AG04449 (cell line): Measurements from ENCODE around the gene PARD6A.

Source experiments
- CTCF ChIA-PET: fragments of 350-600 bp; formaldehyde crosslinking; extraction: SDS; loops from one replicate; lab custom pipeline; 2021; ENCODE audit warnings: antibody characterized with exemption; lab: Yijun Ruan, JAX
- POLR2A ChIA-PET: fragments of 400-600, 350-600 bp; formaldehyde crosslinking; extraction: SDS; loops from one replicate; lab custom pipeline; 2020; ENCODE audit warnings: antibody characterized with exemption, inconsistent platforms; lab: Yijun Ruan, JAX
- DNase-seq: peaks from one replicate; pipeline ENCODE4 v3.0.0-alpha.2; 2010; ENCODE audit warnings: low read depth, low spot score
- H3K4me3 ChIP-seq: 2 replicates; pipeline ENCODE4 v1.5.1; 2011; ENCODE audit warnings: low read depth, mild to moderate bottlenecking, control low read depth, low read length
- CTCF ChIP-seq: IDR thresholded peaks from one replicate; pipeline ENCODE4 v1.5.1; 2011; ENCODE audit warnings: mild to moderate bottlenecking, moderate library complexity, low read length, control low read depth, inconsistent platforms; ENCODE audit not compliant: insufficient read depth; ENCODE audit errors: missing control alignments

PARD6A gene

GRCh38 chr16:67652578-67653127 is 8.1 kb upstream of the PARD6A start:
- H3K4me3 ChIP-seq = peak overlapping the region; percentile 59
- no peak for DNase-seq
- no peak for TF ChIP-seq CTCF
- ChIA-PET CTCF (interaction anchor here (0.6 to 2.2 kb wide), 3 partner anchors 10 to 106 kb away, joined by 3 to 7 read pairs (median 3); no protein-coding TSS in a partner anchor), POLR2A (no interaction called here)

- DNase-seq = no peak
- H3K4me3 ChIP-seq = peak overlapping the region; percentile 59
- peak; percentile 18 for TF ChIP-seq CTCF
- ChIA-PET CTCF (interaction anchor here (1.3 kb wide), 1 partner anchor 11 kb away, joined by 3 read pairs; no protein-coding TSS in a partner anchor), POLR2A (no interaction called here)
Observed at GRCh38 chr16:67653128-67653788, 7.5 kb upstream of the PARD6A start.

- H3K4me3 ChIP-seq = peak overlapping the region; percentile 59
- no peak for DNase-seq
- no peak for TF ChIP-seq CTCF
- ChIA-PET CTCF (interaction anchor here (1.3 kb wide), 1 partner anchor 9 kb away, joined by 3 read pairs; the partner anchor contains the start of gene CARMIL2), POLR2A (no interaction called here)
Observed at GRCh38 chr16:67653789-67654402, 6.9 kb upstream of the PARD6A start.

GRCh38 chr16:67654403-67654911 is 6.3 kb upstream of the PARD6A start:
- TF ChIP-seq CTCF = no peak
- DNase-seq = no peak
- H3K4me3 ChIP-seq = no peak overlapping the region
- ChIA-PET POLR2A (no interaction called here), CTCF (interaction anchor here (1.3 kb wide), 1 partner anchor 9 kb away, joined by 3 read pairs; the partner anchor contains the start of gene CARMIL2)

GRCh38 chr16:67655363-67655762 is 5.4 kb upstream of the PARD6A start:
- DNase-seq = no peak
- ChIA-PET CTCF (interaction anchor here (1.0 kb wide), 1 partner anchor 108 kb away, joined by 3 read pairs; no protein-coding TSS in a partner anchor), POLR2A (no interaction called here)
- no peak overlapping the region for H3K4me3 ChIP-seq
- TF ChIP-seq CTCF = no peak
